Mucosa of descending colon (tissue), 3 donors: ENCODE measurements around the gene PHETA1. TPM values are rescaled to one million over a fixed set of nuclear protein-coding genes. Genes with fewer than 3 reads are reported as not detected.
"Not testable (repeated sequence)": the region's sequence is repeated elsewhere in the genome, so short reads cannot be mapped to it uniquely, and the experiment has no call there.

Experiments
- ATAC-seq: fragments of 200-7000 bp; cut with Tn5 transposase; one replicate; pipeline ENCODE4 v1.9.1; 2020; ENCODE audit warnings: mild to moderate bottlenecking, moderate library complexity
- DNase-seq, 3 donors: peaks; one replicate each; pipeline ENCODE4 v3.0.0-alpha.2; 2020
- H3K36me3 ChIP-seq: fragments of 200-600 bp; one replicate; pipeline ENCODE4 v1.8.0; 2021; ENCODE audit warnings: low read depth, mild to moderate bottlenecking
- H3K4me1 ChIP-seq: fragments of 200-600 bp; one replicate; pipeline ENCODE4 v1.8.0; 2021; ENCODE audit warnings: low read depth, mild to moderate bottlenecking
- H3K4me3 ChIP-seq: fragments of 200-600 bp; one replicate; pipeline ENCODE4 v1.8.0; 2021; ENCODE audit warnings: mild to moderate bottlenecking
- H3K9me3 ChIP-seq: fragments of 200-600 bp; one replicate; pipeline ENCODE4 v1.8.0; 2021; ENCODE audit warnings: mild to moderate bottlenecking
- CTCF ChIP-seq: fragments of 200-600 bp; IDR thresholded peaks from one replicate; pipeline ENCODE4 v1.8.0; 2022; ENCODE audit warnings: antibody characterized with exemption, mild to moderate bottlenecking
- intact Hi-C, 2 donors: fragments of 100-400 bp; cut with DNase I in 1 of 2; cut with micrococcal nuclease in 1 of 2; formaldehyde crosslinking; loops; one replicate each; pipeline versions ENCODE4 v1.11.0 to v1.11.1; 2022; cut with DNase I, micrococcal nuclease
- total RNA-seq, 3 donors: library from RNA; stranded (reverse); fragmentation: NEBNext Ultra II Directional in 2 of 3; extraction: Animal tissue kit (Norgen Biotek cat#: 25700) in 2 of 3; gene quantifications; one replicate each; pipeline versions ENCODE4 v1.2.1 to v1.2.4, GENCODE V29; 2021 to 2023
- donor health status: DM: no; HTN: no; CAD: no; lungs with moderate emphysema.
- donor health status: DM: no; HTN: no; CAD: no.
- donor health status: DM: no; HTN: yes; CAD: no.

Gene PHETA1
- total RNA-seq, 3 donors from 2014 or later, result 21.4 to 39.8 (median 23.4) TPM

GRCh38 chr12:111344254-111344875 is 24.5 kb downstream of the PHETA1 start:
- Histone ChIP-seq H3K36me3 (no peaks in the 10 kb centered on the region), H3K9me3 (peaks cover 4% of the 10 kb centered on the region), H3K4me3 (no peak overlapping the region), H3K4me1 (no peaks in the 10 kb centered on the region)
- ATAC-seq (no peak), DNase-seq (no peak)
- intact Hi-C loops, result no loop called here
- no peak for TF ChIP-seq CTCF

- DNase-seq (no peak), ATAC-seq (no peak)
- no peaks in the 10 kb centered on the region for H3K36me3 ChIP-seq
- intact Hi-C loops, result no loop called here
- H3K4me1 ChIP-seq, result no peaks in the 10 kb centered on the region
- no peak overlapping the region for H3K4me3 ChIP-seq
- TF ChIP-seq CTCF, result no peak
- H3K9me3 ChIP-seq, result peaks cover 4% of the 10 kb centered on the region
These were observed 25.7 kb downstream of the PHETA1 start for GRCh38 chr12:111343181-111343580.

- Histone ChIP-seq H3K36me3 (no peaks in the 10 kb centered on the region), H3K4me1 (no peaks in the 10 kb centered on the region), H3K9me3 (no peaks in the 10 kb centered on the region), H3K4me3 (no peak overlapping the region)
- intact Hi-C loops, result no loop called here
- ATAC-seq (no peak), DNase-seq (no peak)
- no peak for TF ChIP-seq CTCF
These were observed 26.5 kb downstream of the PHETA1 start for GRCh38 chr12:111342376-111342775.

- ATAC-seq (no peak), DNase-seq (no peak)
- no peak for TF ChIP-seq CTCF
- H3K4me3 ChIP-seq, result no peak overlapping the region
- intact Hi-C loops, result no loop called here
- no peaks in the 10 kb centered on the region for H3K36me3 ChIP-seq
- H3K4me1 ChIP-seq, result no peaks in the 10 kb centered on the region
- no peaks in the 10 kb centered on the region for H3K9me3 ChIP-seq
These were observed 27.3 kb downstream of the PHETA1 start for GRCh38 chr12:111341426-111342065.

- DNase-seq, H3K4me1 ChIP-seq, ATAC-seq, H3K36me3 ChIP-seq, intact Hi-C loops, H3K4me3 ChIP-seq, H3K9me3 ChIP-seq: not testable (repeated sequence)
These were observed 28.2 kb downstream of the PHETA1 start for GRCh38 chr12:111340680-111341079.

GRCh38 chr12:111340231-111340630 is 28.7 kb downstream of the PHETA1 start:
- Histone ChIP-seq H3K4me3 (no peak overlapping the region), H3K9me3 (no peaks in the 10 kb centered on the region), H3K4me1 (no peaks in the 10 kb centered on the region), H3K36me3 (no peaks in the 10 kb centered on the region)
- no peak for DNase-seq
- no peak for ATAC-seq
- intact Hi-C loops, result no loop called here
- TF ChIP-seq CTCF, result no peak
